RCC 7860 (cell line): ENCODE results near the gene LRIG1.
A peak's percentile ranks its signal among the peaks of the same experiment; 100 is the strongest.

Experiments
- DNase-seq: peaks from one replicate; pipeline ENCODE4 v3.0.0-alpha.2; 2015; ENCODE audit warnings: low spot score
- FAIRE-seq: peaks from 2 replicates; lab custom pipeline; 2012; peaks lifted over from hg19 to GRCh38; lab: Jason Lieb, UNC

The LRIG1 gene, protein sequence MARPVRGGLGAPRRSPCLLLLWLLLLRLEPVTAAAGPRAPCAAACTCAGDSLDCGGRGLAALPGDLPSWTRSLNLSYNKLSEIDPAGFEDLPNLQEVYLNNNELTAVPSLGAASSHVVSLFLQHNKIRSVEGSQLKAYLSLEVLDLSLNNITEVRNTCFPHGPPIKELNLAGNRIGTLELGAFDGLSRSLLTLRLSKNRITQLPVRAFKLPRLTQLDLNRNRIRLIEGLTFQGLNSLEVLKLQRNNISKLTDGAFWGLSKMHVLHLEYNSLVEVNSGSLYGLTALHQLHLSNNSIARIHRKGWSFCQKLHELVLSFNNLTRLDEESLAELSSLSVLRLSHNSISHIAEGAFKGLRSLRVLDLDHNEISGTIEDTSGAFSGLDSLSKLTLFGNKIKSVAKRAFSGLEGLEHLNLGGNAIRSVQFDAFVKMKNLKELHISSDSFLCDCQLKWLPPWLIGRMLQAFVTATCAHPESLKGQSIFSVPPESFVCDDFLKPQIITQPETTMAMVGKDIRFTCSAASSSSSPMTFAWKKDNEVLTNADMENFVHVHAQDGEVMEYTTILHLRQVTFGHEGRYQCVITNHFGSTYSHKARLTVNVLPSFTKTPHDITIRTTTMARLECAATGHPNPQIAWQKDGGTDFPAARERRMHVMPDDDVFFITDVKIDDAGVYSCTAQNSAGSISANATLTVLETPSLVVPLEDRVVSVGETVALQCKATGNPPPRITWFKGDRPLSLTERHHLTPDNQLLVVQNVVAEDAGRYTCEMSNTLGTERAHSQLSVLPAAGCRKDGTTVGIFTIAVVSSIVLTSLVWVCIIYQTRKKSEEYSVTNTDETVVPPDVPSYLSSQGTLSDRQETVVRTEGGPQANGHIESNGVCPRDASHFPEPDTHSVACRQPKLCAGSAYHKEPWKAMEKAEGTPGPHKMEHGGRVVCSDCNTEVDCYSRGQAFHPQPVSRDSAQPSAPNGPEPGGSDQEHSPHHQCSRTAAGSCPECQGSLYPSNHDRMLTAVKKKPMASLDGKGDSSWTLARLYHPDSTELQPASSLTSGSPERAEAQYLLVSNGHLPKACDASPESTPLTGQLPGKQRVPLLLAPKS

DNA sequence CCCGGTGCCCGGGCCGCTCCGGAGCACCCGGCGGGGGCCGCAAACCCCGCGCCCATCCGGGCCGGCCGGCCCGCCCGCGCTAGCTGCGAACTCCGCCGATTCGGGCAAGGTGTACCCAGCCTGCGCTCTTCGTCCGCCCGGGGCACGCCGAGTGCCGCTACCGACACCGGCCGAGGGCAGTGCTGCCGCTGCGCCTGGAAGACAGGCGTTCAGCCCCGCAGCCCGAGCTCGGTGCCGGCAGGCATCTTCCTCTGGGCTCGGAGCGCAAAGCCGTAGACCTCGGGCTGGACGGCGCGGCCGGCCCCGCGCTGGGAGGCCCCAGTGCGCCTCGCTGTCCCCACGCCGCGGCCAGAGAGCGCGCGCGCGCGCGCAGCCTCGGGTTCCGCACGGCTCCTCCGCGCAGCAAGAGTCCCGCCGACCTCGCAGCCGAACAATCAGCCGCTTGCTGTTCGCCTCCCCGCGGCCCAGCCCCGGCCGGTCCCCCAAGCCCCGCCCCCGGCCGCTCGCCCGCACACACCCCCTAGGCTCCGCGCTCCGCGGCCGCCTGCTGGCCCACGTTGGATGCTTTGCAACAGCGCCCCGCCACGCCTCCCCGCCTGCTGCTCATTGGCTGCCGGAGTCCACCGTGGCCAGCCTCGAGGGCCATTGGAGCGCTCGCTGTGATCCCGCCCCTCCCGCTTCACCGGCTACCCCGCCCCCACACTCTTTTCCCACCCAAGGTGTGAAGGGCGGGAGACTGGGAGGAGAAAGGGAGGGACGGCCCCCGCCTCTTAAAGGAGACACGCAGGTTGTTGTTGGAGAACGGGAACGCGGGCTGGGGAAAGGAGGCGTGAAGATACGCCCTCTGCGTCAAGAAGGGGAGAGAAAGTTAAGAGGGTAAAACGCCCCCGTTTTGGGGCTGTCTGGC lies at the start of gene LRIG1:
TSS of gene LRIG1 (minus strand) at position 447 of the 907 bp plus-strand sequence. CDS start 615 bp downstream, outside the sequence.
- FAIRE-seq, result no peak
- DNase-seq, result peak; percentile 85

DNA sequence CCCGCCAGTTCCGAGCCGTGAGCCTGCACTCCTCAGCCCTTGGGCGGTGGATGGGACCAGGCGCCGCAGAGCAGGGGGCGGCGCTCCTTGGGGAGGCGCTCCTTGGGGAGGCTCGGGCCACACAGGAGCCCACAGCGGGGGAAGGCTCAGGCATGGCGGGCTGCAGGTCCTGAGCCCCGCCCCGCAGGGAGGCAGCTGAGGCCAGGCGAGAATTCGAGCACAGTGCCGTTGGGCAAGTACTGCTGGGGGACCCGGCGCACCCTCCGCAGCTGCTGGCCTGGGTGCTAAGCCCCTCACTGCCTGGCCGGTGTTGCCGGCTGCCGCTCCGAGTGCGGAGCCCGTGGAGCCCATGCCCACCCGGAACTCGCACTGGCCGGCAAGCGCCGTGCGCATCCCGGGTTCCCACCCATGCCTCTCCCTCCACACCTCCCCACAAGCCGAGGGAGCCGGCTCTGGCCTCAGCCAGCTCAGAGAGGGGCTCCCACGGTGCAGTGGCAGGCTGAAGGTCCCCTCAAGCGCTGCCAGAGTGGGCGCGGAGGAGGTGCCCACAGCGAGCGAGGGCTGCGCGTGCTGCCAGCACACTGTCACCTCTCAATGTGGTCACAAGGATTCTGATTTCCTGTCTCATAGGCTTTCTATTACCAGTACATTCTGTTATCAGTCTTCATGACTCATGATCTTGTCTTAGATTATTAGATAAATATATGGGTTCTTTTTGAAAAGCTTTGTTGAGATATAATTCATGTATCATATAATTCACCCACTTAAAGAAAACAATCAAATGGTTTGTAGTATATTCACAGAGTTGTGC lies 44.0 kb upstream of the LRIG1 start:
- DNase-seq (no peak), FAIRE-seq (no peak)

DNA sequence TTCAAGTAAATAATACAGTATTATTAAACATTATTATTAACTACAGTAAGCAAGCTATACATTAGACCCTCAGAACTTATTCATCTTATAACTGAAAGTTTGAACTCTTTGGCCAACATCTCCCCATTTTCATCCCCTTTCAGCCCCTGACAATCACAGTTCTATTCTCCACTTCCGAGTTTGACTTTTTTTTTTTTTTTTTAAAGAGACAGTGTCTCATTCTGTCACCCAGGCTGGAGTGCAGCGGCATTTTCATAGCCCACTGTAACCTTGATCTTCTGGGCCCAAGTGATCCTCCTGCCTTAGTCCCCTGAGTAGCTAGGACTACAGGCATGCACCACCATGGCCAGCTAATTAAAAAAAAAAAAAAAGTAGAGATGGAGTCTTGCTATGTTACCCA lies 41.3 kb upstream of the LRIG1 start:
- no peak for FAIRE-seq
- no peak for DNase-seq

DNA sequence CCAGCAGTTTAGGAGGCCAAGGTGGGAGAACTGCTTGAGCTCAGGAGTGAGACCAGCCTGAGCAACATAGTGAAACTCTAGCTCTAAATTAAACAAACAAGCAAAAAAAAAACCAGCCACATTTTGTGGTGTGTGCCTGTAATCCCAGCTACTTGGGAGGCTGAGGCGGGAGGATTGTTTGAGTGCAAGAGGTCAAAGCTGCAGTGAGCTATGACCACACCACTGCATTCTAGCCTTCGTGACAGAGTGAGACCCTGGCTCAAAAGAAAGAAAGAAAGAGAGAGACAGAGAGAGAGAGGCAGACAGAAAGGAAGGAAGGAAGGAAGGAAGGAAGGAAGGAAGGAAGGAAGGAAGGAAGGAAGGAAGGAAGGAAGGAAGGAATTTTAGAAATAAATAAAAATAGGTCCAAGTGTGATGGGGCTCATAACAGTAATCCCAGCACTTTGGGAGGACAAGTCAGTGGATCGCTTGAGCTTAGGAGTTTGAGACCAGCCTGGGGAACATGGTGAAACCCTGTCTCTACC lies 38.7 kb upstream of the LRIG1 start:
- FAIRE-seq, result no peak

DNA sequence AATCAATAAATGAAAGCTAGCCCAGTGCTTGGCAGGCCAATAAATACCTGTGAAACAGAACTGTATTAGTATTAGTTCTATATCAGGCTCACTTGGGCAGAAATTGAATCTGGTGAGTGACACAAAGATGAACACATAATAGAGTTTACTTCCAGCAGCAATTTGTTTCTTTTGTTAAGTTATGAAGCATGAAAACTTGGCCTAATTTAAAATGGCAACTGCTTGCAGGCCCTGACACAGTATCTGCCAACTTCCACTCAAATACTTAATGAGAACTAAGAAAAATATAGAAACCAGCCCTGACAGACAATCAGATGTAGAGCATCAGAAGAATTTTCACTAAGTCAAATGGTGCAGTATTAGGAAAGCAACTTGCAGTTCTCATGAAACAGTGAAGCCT lies 37.6 kb upstream of the LRIG1 start:
- FAIRE-seq (no peak), DNase-seq (no peak)

More for the DNA sequence above, 38.7 kb upstream of the LRIG1 start:
- no peak for DNase-seq

DNA sequence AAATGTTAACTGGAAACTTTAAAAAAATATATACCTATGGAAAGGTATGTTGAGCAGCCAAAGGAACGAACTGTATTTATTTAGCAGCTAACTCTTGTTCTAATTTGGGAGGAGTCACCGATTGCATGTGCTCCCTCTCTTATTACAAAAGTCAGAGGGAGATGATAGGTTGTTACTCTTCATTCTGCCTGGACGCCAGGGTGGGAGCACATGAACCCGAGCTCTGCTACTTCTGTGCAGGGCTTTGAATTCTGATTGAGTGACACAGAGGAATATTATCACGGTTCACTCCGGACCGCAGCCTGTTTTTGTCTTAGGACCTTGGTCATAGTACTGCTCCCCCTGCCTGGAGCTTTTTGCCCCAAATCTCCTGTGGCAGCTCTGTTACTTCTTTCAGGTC lies 36.9 kb upstream of the LRIG1 start:
- no peak for FAIRE-seq
- DNase-seq, result no peak

DNA sequence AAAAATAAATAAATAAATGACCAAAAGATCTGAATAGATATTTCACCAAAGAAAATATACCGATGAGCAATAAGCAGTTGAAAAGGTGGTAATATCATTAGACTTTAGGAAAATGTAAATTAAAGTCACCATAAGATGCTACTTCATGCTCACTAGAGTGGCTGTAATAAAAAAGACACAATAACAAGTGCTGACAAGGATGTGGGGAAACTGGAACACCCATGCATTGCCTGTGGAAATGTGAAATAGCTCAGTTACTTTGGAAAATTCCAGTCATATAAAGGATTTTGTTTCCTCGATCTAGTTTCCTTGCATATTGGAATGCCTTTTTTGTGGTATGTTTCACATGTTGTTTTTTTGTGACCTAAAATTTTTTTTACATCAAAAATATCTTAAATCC lies 36.0 kb upstream of the LRIG1 start:
- FAIRE-seq, result no peak

DNA sequence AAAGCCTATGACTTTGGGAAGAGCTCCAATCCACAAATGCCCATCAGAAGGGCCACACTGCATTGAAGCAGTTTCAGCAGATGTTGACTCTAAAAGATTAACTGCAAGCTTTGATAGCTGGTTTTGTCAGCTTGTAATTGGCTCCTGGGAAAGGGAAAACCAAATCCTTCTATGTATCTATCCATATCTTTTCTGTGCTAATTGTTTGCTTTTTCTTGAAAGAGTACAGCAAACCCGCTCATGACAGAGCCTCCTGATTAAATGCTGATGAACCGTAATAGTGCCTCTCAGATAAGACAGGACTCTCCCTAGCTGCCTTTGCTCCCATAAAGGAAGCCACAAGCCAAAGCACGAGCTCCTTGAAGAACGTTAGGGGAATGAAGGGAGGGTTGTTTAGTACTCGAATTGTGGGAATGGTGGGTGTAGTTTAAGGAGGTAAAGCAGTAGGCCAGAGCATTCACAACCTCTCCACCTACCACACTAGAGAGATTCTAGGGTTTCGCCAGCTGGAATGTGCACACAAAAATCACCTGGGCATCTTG lies 33.6 kb upstream of the LRIG1 start:
- FAIRE-seq, result no peak
- no peak for DNase-seq

More for the DNA sequence above, 36.0 kb upstream of the LRIG1 start:
- DNase-seq, result no peak

DNA sequence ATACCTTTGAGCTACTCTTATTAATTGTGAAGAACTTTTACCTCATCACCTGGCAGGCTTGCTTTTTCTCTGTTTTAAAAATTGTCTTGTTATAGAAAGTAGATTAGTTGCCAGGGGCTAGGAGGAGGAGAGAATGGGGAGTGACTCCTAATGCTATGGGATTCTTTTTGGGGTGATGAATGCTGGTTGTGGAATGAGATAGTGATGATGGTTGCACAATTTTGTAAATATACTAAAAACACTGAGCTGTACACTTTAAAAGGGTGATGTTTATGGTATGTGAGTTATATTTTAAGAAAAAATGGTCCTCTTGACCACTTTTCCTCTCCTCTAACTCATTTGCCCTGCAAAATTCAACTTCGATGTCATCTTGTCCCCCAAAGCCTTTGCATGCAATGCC lies 31.8 kb upstream of the LRIG1 start:
- DNase-seq, result no peak
- FAIRE-seq, result no peak

DNA sequence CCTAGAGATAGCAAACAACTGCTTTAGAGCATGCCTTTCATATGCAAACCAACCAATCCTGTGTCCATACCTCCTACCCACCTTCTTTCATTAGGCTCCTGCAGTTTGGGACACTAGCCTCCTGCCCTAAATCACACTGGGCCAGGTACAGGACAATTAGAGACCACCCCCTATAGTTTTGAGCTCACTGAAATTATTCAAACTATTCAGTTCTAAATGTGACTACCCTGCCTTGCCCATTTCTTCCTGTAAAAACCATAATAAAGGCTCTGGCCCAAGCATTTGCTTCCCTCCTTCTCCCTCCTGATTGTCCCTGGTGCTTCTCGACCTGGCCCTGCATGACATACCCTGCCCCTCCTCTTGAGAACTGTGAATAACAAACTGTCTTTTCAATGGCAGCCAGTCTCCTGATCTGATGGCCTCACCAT lies 31.4 kb upstream of the LRIG1 start:
- no peak for FAIRE-seq
- no peak for DNase-seq

DNA sequence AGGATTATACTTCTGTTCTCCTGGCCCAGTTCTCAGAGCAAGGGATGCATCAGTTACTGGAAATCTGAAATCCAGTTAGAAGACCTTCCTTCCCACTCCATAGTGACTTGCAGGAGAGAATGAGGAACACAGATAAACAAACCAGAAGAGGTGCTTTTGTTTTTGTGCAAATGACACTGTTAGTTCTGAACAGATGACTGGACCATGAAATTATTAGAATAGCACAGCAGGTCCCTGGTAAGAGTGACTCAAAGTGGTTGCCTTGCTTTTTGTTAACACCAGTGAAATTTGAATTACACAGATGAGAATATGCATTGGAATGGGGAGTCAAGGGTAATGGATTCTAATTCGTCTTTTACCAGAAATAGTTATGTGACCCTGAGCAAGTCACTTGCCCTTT lies 30.4 kb upstream of the LRIG1 start:
- no peak for FAIRE-seq

DNA sequence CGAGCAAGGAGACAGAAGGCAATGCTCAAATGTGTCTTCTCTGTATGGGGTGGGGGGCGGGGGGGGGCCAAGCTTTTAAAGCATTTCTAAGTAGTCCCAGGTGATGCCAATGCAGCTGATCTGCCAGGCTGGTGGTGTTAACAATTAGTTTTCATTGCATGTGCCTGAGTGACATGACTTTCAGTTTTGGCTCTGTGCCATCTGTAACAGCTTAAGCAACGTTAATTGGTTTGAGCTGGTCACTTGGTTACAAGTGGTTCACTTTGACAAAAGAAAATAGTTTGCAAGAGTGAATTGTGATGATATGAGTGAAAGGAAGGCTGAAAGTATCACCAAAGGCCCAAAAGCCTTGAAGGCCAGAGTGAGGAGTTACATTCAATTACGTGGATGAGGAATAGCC lies 26.4 kb upstream of the LRIG1 start:
- FAIRE-seq (no peak), DNase-seq (no peak)

More for the DNA sequence above, 30.4 kb upstream of the LRIG1 start:
- DNase-seq, result no peak

DNA sequence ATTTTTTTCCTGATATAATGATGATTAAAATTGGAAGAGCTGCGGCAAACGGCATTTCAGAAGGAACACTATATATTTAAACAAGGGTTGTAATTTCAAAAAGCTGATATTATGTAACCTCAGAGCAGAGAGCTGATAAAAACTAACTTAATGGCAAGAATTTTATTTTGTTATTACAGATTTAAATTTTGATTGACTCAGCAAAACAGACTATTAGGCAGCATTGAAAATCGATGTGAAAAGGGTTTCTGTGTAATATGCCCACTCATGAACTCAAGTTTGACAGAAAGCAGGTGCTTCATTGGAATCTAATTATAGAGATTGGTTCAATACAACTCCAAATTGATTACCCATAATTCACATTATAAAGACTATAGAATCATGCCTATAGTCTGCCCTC lies 24.9 kb upstream of the LRIG1 start:
- FAIRE-seq, result no peak
- no peak for DNase-seq

DNA sequence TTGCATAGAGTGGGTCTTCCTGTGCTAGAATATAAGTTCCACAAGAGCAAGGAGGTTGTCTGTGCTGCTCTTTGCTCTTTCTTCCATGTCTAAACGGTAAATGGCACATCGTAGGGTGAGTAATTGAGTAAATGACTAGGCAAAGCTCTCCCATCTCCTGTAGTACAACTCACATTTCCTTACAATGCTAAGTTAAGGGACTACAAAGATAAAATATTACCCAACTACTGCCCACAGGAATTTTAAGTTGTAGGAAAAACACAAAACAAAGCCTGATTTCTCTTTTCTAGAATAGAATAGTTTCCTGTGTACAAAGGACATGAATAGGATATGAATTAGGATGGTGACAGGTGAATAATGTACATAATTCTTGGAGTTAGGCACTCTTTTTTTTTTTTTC lies 19.9 kb upstream of the LRIG1 start:
- FAIRE-seq (no peak), DNase-seq (no peak)

DNA sequence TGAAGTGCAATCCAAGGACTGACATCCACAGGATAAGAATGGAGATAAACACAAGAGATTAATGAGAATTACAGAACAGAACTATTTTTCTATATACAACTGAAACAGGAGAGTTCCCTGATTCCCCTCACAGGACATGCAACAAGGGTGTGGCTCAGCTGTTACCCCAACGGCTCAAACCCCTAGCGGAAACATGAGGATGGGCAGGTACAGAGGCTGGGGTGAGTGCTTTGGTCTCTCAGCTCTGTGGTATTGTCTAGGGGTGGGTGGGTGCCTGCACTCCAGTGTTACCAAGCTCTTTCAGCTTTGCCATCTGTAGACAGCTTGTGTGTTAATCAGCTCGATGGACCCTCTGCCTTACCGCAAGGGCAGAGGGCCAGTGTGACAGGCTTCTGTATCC lies 17.8 kb upstream of the LRIG1 start:
- no peak for FAIRE-seq

DNA sequence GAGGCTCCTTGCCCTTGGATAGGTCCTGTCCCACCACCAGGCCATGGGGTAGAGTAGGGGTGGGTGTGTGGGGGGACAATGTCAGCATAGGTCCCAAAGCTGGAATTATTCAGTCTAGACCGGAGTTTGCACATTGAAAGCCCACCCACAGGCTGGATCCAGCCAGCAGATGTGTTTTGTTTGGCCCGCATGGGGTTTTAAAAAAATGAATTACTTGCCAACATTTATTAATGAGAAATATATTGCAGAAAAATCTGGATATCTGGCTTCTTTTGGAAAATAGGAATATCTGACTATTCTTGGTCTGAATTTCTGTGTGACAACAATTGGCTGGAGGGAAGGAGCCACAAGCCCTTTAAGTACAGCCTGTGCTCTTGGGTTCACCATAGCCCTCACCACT lies 17.3 kb upstream of the LRIG1 start:
- no peak for DNase-seq
- no peak for FAIRE-seq

More for the DNA sequence above, 17.8 kb upstream of the LRIG1 start:
- no peak for DNase-seq

DNA sequence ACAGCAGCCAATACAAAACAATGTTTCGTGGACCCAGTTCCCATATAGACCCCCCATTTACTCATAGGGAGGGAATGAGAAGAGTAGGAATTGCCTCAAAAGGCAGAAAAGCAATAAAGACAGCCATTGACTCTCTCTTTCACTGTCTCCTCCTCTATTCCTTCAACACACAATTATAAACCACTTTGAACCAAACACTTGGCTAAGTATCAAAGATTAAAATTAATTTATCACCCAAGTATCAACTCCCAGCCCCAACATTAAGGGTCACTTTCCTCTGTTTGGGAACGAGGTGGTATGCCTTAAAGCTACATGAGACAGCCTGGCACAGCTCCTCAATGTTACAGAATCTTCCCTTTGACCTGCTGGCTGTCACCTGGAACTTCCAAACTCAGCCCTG lies 16.4 kb upstream of the LRIG1 start:
- DNase-seq (no peak), FAIRE-seq (no peak)

DNA sequence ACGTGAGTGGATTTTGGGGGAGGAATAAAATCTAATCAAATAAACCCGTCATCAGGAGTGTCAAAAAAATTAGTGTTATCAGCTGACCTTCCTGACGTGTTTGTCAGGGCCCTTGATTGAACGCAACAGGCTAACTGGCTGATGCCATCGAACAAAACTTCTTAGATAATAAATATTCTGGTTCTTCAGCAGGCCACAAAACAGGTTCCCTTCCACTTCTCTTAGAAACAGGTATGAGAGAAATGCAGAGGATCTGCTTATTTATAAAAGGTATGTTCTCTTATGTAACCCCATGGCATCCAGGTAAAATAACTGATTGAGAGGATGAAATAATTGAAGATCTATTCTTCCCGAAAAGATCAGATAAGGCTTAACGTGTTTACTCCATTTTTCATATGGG lies 7.6 kb upstream of the LRIG1 start:
- no peak for FAIRE-seq
- no peak for DNase-seq
